MM.1S (cell line): ENCODE measurements around the gene FAM120B.

ENCODE experiments used
- EZH2 ChIP-seq: fragments of 300-600 bp; sonication (generic); optimal IDR thresholded peaks from 2 replicates; pipeline ENCODE3; 2017; ENCODE audit warnings: low read depth, mild to moderate bottlenecking, antibody characterized with exemption, low read length, mixed read lengths
- EZH2phosphoT487 ChIP-seq: fragments of 300-600 bp; sonication (generic); IDR thresholded peaks from 2 replicates; pipeline ENCODE4 v1.6.1; 2018; ENCODE audit warnings: antibody characterized with exemption, low read length
- TF ChIP-seq, protein P1 (sequence below): fragments of 300-600 bp; sonication (generic); IDR thresholded peaks from 2 replicates; pipeline ENCODE4 v1.5.1; 2016; ENCODE audit warnings: antibody characterized with exemption, low read length, mixed read lengths

DNA sequence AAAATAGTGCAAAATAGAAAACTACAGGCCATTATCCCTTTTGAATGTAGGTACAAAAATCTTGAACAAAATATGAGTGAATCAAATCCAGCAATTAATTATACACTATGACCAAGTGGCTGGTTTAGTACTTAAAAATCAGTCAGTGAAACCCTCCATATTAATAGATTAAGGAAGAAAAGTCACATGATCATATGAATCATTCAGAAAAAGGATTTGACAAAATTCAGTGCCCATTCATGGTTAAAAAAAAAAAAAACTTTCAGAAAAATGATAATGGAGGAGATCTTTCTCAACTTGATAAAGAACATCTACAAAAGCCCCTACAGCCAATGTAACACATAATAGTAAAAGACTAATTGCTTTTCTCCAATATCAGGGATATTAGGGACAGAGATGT, 75.0 kb downstream of the FAM120B start:
- TF ChIP-seq, protein P1, sequence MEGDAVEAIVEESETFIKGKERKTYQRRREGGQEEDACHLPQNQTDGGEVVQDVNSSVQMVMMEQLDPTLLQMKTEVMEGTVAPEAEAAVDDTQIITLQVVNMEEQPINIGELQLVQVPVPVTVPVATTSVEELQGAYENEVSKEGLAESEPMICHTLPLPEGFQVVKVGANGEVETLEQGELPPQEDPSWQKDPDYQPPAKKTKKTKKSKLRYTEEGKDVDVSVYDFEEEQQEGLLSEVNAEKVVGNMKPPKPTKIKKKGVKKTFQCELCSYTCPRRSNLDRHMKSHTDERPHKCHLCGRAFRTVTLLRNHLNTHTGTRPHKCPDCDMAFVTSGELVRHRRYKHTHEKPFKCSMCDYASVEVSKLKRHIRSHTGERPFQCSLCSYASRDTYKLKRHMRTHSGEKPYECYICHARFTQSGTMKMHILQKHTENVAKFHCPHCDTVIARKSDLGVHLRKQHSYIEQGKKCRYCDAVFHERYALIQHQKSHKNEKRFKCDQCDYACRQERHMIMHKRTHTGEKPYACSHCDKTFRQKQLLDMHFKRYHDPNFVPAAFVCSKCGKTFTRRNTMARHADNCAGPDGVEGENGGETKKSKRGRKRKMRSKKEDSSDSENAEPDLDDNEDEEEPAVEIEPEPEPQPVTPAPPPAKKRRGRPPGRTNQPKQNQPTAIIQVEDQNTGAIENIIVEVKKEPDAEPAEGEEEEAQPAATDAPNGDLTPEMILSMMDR: no peak
- no peak for TF ChIP-seq EZH2phosphoT487
- no peak for TF ChIP-seq EZH2
